NCI-H2227 treated with DMSO at 0.1 percent for 48 hours (cell line): ENCODE measurements around the gene CTSW.

ENCODE experiments used
- DNase-seq: peaks from one replicate; lab custom pipeline; 2025; lab: John Stamatoyannopoulos, UW

CTSW gene

GRCh38 chr11:65855927-65856363 lies 23.7 kb upstream of the CTSW start:
- DNase-seq, result no peak

- DNase-seq, result peak; percentile 67
Measured at GRCh38 chr11:65856689-65857499, 22.7 kb upstream of the CTSW start.

GRCh38 chr11:65857500-65857852 lies 22.2 kb upstream of the CTSW start:
- no peak for DNase-seq

DNA sequence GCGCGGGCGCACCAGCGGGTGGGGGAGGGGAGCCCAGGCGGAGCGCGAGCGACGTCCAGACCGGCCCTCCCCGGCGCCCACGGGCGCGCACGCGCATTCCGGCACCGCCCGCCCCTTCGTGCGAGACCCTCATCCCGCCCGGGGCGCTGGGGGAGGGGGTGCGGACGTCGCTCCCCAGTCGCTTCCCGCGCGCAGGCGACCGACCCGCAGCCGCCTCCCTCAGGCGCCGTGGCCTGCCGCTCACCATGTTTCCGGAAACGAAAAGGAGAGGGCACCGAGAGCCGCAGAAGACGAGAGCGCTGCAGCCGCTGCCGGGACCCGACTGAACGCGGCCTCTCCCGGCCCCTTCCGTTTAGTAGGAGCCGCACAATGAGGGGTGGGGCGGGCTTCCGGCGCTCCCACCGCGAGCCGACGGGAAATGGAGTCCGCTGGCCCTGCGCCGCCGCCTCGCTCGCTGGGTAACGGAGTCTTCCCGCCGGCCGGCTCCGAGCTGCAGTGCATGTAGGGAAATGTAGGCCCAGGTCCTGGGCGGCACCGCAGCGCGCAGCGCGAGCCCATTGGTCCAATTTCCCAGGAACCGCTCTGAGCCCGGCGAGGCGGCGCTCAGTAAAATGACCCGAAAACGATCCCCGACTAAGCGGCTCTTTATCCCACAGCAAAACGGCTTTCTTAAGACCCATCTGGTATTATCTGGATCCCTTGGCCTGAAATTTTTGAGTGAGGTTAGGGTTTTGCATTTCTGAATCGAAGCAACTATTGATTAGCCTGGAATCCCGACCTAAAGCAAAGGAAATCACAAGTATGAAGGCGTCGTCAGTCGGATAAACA lies 21.6 kb upstream of the CTSW start, which contains the start of gene CFL1:
CFL1 (minus strand) TSS at position 328 of the 828 bp plus-strand sequence; CDS start at position 247, 81 bp downstream.
- peak; percentile 97 for DNase-seq

DNA sequence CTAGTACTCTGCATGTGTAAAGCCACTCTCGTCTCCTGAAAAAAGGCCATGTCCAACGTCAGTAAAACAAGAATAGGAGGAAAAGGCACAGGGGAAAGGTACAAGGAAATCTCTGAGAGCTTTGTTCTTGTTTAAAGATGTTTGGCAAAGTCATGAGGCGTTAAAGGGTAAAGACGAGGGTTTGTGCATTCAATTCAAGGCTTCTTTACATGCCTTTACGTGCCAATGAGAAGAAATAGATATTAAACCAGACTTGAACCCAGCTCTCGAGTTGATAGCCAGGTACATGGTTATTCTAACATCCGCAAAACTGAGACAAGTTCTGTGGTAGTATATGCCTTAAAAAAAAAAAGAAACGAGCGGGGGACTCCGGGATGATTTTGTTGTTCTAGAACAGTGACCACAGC lies 21.0 kb upstream of the CTSW start:
- DNase-seq, result no peak

DNA sequence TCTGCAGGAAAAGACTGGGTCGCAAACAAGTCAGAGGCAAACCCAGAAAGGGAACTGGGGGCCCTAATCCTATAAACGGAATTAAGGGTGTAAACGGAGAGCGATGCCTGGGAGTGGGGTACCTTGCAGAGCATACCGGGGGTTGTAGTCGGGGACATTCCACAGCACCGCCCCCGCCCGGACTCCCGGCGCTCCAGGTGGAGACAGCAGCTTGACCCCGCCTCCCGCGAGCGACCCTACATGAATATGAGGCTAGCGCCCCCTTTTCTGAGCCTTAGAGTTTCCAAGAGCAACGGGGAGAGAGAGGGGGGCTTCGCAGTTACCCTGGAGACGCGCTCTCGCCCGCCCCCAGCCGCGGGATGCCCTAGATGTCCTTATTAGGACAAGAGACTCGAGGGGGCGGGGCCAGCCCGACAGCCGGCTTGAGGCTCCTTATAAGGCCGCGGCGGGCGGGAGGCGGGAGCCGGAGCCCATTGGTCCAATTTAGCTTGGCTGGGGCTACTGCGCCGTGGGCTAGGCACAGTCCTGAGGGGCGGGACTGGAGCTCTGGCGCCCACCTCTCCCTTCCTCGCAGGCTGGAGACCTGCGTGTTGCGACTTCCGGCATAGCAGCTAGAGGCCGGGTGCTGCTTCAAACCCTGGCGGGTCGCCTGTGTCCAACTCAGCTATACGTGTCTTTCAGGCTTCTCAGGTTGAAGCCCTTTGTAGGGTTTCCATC lies 20.4 kb upstream of the CTSW start:
- DNase-seq, result peak; percentile 99

DNA sequence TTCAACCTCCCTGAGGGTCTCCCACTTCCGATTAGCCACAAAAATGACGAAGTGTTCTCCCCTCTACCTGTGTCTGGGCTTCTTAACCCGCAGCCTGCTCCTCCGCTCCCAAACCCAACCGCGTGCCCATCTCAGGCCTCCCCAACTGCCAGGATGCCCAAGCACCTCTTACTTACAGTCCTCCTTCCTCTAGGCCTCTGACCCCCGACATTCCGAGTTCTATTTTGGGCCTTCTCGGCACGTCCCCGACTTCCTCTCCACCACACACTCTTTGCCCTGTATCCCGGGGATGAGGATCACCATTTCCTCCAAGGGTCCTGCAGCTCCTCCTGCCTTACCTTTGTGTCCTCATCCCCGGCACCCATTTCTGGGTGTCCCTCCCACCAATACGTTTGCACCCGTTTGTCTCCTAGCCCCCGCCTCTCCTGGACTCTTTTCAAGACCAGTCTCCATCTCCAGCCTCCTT lies 19.8 kb upstream of the CTSW start:
- no peak for DNase-seq

GRCh38 chr11:65860278-65861164 lies 19.1 kb upstream of the CTSW start, which contains the start of gene MUS81:
Gene MUS81, plus strand, starts transcription at chr11:65860433. Its CDS starts 321 bp downstream, at chr11:65860754.
- DNase-seq, result peak; percentile 97

DNA sequence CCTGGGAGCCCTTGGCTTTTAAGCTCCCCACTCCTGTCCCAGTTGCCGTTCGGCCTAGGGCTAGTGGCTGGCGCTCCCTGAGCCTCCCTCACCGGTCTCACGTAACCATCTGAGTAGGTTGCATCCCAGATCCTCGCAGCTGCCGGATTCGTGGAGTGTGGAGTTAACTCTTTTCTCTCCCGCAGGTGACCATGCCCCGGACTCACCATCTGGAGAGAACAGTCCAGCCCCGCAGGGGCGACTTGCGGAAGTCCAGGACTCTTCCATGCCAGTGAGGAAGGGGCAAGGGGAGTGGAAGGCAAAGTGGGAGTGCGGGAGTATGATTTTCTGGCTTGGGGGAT lies 18.5 kb upstream of the CTSW start:
- DNase-seq, result no peak

DNA sequence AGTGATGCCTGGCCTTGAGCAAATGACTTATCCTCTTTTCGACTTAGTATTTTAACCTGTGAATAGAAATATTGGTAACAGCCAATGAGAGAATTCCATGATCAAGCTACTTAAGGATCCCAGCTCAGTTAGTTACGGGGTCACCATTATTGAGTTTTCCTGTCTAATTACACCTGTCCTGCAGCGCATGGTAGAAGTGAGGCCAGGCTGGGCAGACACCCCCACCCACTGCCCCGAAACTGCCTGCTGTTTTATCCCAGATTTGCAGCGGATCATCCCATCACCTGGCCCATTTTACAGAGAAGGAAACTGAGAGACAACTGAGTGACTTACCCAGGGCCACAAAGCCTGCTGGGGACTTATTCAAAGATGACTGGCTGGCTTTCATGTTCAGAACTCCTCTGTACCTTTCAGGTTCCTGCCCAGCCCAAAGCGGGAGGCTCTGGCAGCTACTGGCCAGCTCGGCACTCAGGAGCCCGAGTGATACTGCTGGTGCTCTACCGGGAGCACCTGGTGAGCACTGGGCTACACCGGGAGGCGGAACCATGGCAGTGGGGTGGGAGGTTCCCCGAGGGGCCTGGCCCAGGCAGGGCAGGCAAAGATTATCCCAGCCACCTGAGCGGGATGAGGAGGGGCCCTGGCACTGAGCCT lies 18.0 kb upstream of the CTSW start:
- DNase-seq, result no peak

DNA sequence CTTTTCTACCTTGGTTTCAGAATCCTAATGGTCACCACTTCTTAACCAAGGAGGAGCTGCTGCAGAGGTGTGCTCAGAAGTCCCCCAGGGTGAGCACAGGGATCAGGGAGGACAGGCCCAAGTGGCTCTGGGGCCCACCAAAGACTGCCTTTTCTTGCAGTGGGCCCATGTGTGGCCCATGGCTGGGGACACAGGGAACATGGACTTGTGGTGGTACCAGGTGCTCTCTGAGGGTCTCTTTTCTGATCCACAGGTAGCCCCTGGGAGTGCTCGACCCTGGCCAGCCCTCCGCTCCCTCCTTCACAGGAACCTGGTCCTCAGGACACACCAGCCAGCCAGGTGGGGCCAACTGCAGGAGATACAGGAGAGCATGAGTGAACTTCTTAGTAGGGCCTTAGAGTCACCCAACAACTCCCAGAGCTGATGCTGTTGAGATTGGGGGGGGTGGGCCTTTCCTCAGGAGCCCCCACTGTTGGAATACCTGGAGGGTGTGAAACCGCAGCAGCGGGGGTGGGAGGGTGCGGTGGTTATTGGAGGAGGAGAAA lies 17.4 kb upstream of the CTSW start:
- no peak for DNase-seq

- no peak for DNase-seq
Measured at GRCh38 chr11:65862941-65863888, 16.4 kb upstream of the CTSW start.

DNA sequence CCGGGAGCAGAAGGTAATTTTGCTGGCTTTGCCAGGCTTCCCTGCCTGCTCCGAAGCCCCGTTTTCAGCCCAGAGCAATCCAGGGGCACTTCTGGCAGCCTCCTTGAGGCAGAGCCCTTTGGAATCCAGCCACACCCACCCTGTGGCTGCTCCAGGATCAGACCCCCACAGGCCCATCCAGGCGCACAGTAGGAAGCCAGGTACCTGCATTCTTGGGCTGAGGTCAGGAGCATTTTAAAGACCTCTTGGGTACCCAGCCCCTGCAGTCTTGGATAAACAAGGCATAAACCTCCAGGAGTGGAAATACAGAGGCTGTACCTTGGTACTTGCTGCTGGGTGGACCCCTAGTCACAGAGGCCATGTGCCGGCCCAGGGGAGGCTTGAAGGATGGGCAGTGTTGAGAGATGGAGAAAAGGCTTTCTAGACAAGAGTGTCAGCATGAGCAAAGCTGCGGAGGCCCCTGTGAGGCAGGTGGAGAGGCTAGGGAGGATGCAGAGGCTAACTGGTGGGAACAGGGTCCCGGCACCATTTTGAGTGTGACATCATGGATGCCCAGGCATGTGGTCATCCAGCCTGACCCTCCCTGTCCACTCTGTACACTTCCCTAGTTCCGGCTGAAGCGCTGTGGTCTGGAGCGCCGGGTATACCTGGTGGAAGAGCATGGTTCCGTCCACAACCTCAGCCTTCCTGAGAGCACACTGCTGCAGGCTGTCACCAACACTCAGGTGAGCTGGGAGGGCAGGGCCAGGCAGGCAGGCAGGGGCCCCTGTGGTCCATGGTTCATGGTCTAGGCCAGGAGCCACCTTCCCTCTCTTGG lies 15.5 kb upstream of the CTSW start:
- DNase-seq, result no peak

DNA sequence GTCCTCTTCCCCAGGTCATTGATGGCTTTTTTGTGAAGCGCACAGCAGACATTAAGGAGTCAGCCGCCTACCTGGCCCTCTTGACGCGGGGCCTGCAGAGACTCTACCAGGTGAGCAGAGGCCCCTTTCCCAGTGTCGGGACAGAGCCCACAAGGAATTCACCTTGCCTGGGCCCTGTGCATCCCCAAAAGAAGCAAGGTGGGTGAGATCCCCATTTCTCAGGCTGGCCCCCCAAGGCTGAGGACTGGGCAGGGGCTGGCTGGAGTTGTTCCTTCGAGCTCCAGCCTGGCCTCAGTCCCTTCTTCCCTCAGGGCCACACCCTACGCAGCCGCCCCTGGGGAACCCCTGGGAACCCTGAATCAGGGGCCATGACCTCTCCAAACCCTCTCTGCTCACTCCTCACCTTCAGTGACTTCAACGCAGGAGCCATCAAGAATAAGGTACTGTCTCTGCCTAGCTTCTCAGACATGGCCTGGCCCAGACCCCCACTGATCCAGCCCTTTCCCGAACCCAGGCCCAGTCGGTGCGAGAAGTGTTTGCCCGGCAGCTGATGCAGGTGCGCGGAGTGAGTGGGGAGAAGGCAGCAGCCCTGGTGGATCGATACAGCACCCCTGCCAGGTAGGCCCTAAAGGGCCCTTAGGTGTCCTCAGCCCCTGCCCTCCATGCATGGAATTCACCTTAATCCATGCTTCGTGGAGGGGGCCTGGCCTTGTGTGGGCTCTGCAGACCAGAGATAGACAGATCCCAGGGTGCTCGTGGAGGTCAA lies 14.7 kb upstream of the CTSW start:
- no peak for DNase-seq

GRCh38 chr11:65865550-65866172 lies 14.0 kb upstream of the CTSW start:
- DNase-seq, result no peak

GRCh38 chr11:65866509-65867283 lies 12.9 kb upstream of the CTSW start:
- no peak for DNase-seq
